ENCODE data around the gene PTGDR2.

PTGDR2 gene

GRCh38 chr11:60801194-60801593 lies 54.6 kb downstream of the PTGDR2 start:
- DNase-seq = no peak

Data from activated CD4-positive, alpha-beta T cell treated with anti-CD3 and anti-CD28 coated beads for 1 hour (primary cell).